ENCODE measurements around the gene LRRC28. TPM values are rescaled to one million over a fixed set of nuclear protein-coding genes. Genes with fewer than 3 reads are reported as not detected.
A peak's percentile ranks its signal among the peaks of the same experiment; 100 is the strongest.

LRRC28 gene
- total RNA-seq, 1 donor from 2014 or later: 20.3 TPM

DNA sequence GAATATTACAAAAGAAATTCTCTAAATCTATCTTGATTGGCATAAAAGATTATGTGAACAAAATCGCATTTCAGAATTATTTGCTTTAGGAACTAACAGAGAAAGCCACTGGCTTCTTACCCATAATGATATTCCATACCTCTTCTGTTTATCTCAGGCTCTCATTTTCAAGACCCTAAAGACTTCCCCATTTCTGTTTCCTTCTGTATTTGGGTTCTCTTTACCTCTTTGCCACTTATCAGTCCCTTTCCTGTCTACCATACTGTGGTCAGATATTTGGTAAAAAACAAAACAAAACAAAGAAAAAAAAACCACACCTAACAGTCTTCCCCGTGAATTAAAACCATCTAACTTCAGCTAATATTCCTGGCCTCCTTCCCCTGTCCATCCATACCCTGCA lies 108.5 kb downstream of the LRRC28 start:
- no peak for DNase-seq
- ATAC-seq: no peak
- Histone ChIP-seq H3K4me3 (no peak overlapping the region), H3K9me3 (no peaks in the 10 kb centered on the region), H3K4me1 (no peaks in the 10 kb centered on the region), H3K27ac (no peak overlapping the region), H3K36me3 (no peaks in the 10 kb centered on the region), H3K27me3 (no peaks in the 10 kb centered on the region)
- no peak for TF ChIP-seq CTCF (IDR thresholded peaks at IDR 0.05)
- intact Hi-C loops (cut with DNase I): no loop called here

DNA sequence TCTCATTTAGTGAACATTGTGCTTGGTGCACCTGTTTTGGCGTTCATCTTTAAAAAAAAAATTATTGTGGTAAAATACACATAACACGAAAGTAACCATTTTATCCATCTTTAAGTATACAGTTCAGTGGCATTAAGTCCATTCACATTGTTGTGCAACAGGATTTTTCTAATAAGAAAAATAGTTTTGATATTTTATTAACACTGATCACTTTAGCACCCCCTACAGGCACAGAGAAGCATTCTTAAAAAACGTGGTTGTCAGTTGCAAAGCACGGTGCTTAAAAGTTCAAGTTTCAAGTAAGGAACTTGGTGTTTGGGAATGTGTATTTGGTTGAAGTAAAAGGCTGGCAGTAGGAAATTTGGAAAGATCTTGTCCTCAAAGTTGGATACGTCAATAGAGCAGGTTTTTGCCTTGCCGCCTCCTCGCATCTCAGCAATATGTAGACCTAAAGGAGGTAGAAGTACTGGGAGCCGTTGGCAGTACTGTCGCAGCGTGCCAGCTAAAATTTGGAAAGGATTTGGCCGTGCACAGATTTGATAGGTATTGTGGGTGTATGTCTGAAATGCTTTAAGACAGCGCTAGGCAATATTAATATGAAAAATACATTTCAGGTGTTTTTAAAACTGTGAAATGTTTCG lies 110.4 kb downstream of the LRRC28 start:
- H3K36me3 ChIP-seq: no peaks in the 10 kb centered on the region
- intact Hi-C loops (cut with DNase I): no loop called here
- H3K27me3 ChIP-seq: no peaks in the 10 kb centered on the region
- H3K9me3 ChIP-seq: no peaks in the 10 kb centered on the region
- TF ChIP-seq CTCF (IDR thresholded peaks at IDR 0.05): peak; percentile 38
- H3K27ac ChIP-seq: no peak overlapping the region
- no peaks in the 10 kb centered on the region for H3K4me1 ChIP-seq
- no peak overlapping the region for H3K4me3 ChIP-seq
- ATAC-seq: no peak
- DNase-seq: no peak

DNA sequence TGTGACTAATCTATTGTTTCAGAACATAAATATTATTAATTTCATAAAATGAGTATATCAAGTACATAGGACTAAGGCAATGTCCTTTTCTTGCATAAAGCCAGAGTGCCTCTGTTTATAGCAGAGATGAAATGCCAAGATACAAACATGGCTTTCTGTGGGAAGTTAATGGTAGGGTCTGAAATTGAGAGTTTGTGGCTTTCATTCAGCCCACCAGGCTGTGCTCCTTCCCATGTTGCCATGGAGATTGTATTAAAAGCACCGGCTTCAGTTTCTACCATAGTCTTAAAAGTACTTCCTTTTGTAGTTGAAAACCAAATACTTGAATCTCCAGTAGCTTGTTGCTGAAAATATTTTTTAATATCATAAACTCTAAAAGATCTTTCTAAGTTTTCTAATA lies 114.0 kb downstream of the LRRC28 start:
- Histone ChIP-seq H3K4me3 (no peak overlapping the region), H3K27me3 (no peaks in the 10 kb centered on the region), H3K9me3 (no peaks in the 10 kb centered on the region), H3K4me1 (no peaks in the 10 kb centered on the region), H3K36me3 (no peaks in the 10 kb centered on the region), H3K27ac (no peak overlapping the region)
- ATAC-seq (no peak), DNase-seq (no peak)
- no peak for TF ChIP-seq CTCF (IDR thresholded peaks at IDR 0.05)
- intact Hi-C loops (cut with DNase I): no loop called here

DNA sequence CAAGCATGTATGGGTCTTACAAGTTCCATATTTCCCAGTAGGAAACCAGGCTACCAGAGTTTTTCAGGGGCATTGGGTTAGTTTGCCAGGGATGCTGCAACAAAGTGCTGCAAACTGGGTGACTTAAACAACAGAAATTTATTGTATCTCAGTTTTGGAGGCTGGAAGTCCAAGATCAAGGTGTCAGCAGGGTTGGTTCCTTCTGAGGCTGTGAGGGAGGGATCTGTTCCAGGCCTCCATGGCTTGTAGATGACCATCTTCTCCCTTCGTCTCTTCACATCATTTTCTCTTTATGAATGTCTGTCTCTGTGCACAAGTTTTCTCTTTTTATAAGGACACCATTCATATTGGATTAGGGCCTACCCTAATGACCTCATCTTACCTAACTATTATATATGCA lies 114.7 kb downstream of the LRRC28 start:
- Histone ChIP-seq H3K36me3 (no peaks in the 10 kb centered on the region), H3K4me3 (no peak overlapping the region), H3K4me1 (no peaks in the 10 kb centered on the region), H3K27me3 (no peaks in the 10 kb centered on the region), H3K9me3 (no peaks in the 10 kb centered on the region), H3K27ac (no peak overlapping the region)
- intact Hi-C loops (cut with DNase I): no loop called here
- ATAC-seq (no peak), DNase-seq (no peak)
- TF ChIP-seq CTCF (IDR thresholded peaks at IDR 0.05): no peak

GRCh38 chr15:99368743-99369142 lies 117.5 kb downstream of the LRRC28 start:
- intact Hi-C loops (cut with DNase I): no loop called here
- Histone ChIP-seq H3K4me1 (no peaks in the 10 kb centered on the region), H3K4me3 (no peak overlapping the region), H3K9me3 (no peaks in the 10 kb centered on the region), H3K27me3 (no peaks in the 10 kb centered on the region), H3K27ac (no peak overlapping the region), H3K36me3 (no peaks in the 10 kb centered on the region)
- DNase-seq (no peak), ATAC-seq (no peak)
- no peak for TF ChIP-seq CTCF (IDR thresholded peaks at IDR 0.05)

- H3K4me1 ChIP-seq: no peaks in the 10 kb centered on the region
- H3K27me3 ChIP-seq: no peaks in the 10 kb centered on the region
- no peak for TF ChIP-seq CTCF (IDR thresholded peaks at IDR 0.05)
- H3K36me3 ChIP-seq: no peaks in the 10 kb centered on the region
- intact Hi-C loops (cut with DNase I): no loop called here
- H3K4me3 ChIP-seq: no peak overlapping the region
- H3K9me3 ChIP-seq: no peaks in the 10 kb centered on the region
- no peak for DNase-seq
- no peak for ATAC-seq
- H3K27ac ChIP-seq: no peak overlapping the region
Observed at GRCh38 chr15:99369196-99369595, 117.9 kb downstream of the LRRC28 start.
